GM12865 (cell line): ENCODE results near the gene RCE1.

Experiments
- DNase-seq: peaks from one replicate; pipeline ENCODE4 v3.0.0; 2010; ENCODE audit warnings: low read depth
- H3K4me3 ChIP-seq: 2 replicates; pipeline ENCODE4 v1.5.1; 2011; ENCODE audit warnings: mild to moderate bottlenecking, low read depth, low read length, control low read depth
- CTCF ChIP-seq: IDR thresholded peaks from 2 replicates; pipeline ENCODE4 v1.5.1; 2011; ENCODE audit warnings: low read length, control low read depth, low read depth, inconsistent platforms; ENCODE audit not compliant: insufficient read depth; ENCODE audit errors: missing control alignments

The RCE1 gene

GRCh38 chr11:66850235-66850587 is 7.0 kb downstream of the RCE1 start:
- DNase-seq, result no peak
- TF ChIP-seq CTCF, result no peak
- H3K4me3 ChIP-seq, result no peak overlapping the region

GRCh38 chr11:66850588-66851238 is 7.5 kb downstream of the RCE1 start:
- no peak for TF ChIP-seq CTCF
- H3K4me3 ChIP-seq, result no peak overlapping the region
- DNase-seq, result no peak

- TF ChIP-seq CTCF, result no peak
- no peak for DNase-seq
These were observed 8.0 kb downstream of the RCE1 start for GRCh38 chr11:66851239-66851596.

GRCh38 chr11:66851698-66852465 is 8.6 kb downstream of the RCE1 start:
- TF ChIP-seq CTCF, result peak; percentile 51
- H3K4me3 ChIP-seq, result no peak overlapping the region
- peak; percentile 48 for DNase-seq

More at GRCh38 chr11:66851239-66851596, 8.0 kb downstream of the RCE1 start:
- no peak overlapping the region for H3K4me3 ChIP-seq

- no peak overlapping the region for H3K4me3 ChIP-seq
- TF ChIP-seq CTCF, result no peak
- no peak for DNase-seq
These were observed 9.4 kb downstream of the RCE1 start for GRCh38 chr11:66852466-66853241.

GRCh38 chr11:66853242-66854229 is 10.3 kb downstream of the RCE1 start:
- H3K4me3 ChIP-seq, result no peak overlapping the region
- DNase-seq, result no peak
- TF ChIP-seq CTCF, result no peak
